IMR-90 (cell line): ENCODE results near the gene CROT.

Source experiments
- BHLHE40 ChIP-seq: fragments of 150-350 bp; IDR thresholded peaks from 2 replicates; pipeline ENCODE4 v1.6.1; 2016; ENCODE audit warnings: mild to moderate bottlenecking, low read depth, low read length
- CEBPB ChIP-seq: IDR thresholded peaks from 2 replicates; pipeline ENCODE4 v1.6.1; 2012; ENCODE audit warnings: low read depth, low read length, improper control_type of control experiment
- MAFK ChIP-seq: IDR thresholded peaks from 2 replicates; pipeline ENCODE4 v1.6.1; 2012; ENCODE audit warnings: low read depth, low read length, improper control_type of control experiment
- NFE2L2 ChIP-seq: fragments of 150-350 bp; IDR thresholded peaks from 2 replicates; pipeline ENCODE4 v1.6.1; 2016; ENCODE audit warnings: low read depth, mild to moderate bottlenecking, low read length
- POLR2A ChIP-seq: IDR thresholded peaks from 2 replicates; pipeline ENCODE4 v1.6.1; 2012; ENCODE audit warnings: mild to moderate bottlenecking, low read depth, low read length
- RAD21 ChIP-seq: IDR thresholded peaks from 2 replicates; pipeline ENCODE4 v1.6.1; 2012; ENCODE audit warnings: low read length, improper control_type of control experiment
- RFX5 ChIP-seq: IDR thresholded peaks from 2 replicates; pipeline ENCODE4 v1.8.0; 2012; ENCODE audit warnings: low read depth, mild to moderate bottlenecking, low read length, moderate library complexity
- SMC3 ChIP-seq: fragments of 150-350 bp; IDR thresholded peaks from 2 replicates; pipeline ENCODE4 v1.6.1; 2016; ENCODE audit warnings: low read depth, mild to moderate bottlenecking, antibody characterized with exemption, low read length, moderate library complexity
- TF ChIP-seq, protein P1 (sequence below): conservative IDR thresholded peaks from 2 replicates; pipeline ENCODE4 v1.5.1; 2012; ENCODE audit warnings: mild to moderate bottlenecking, low read depth, low read length, improper control_type of control experiment

DNA sequence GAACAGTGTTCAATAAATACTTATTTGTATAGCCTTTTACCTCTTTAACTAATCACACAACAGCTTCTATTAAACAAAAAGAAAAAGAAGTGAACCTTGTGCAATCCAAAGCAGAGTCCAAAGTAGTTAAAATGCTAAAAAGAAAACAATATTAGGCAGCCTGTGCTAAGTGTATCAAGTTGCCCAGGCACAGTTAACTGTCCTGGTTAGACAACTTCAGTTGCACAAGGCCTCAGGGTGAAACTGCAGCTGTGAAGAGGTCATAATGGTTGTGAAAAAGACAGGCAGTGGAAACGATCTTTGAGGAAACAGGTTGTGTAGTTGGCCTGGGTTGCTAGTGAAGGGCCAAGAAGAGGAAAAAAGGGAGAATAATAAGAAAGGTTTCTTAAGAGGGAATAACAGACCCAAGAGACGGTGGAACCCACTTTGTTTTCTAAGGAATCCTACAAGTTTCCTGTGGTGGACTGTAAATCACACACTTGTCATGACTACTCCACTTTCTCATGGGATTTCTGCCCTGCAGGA is 6.0 kb upstream of the CROT start:
- TF ChIP-seq, protein P1, sequence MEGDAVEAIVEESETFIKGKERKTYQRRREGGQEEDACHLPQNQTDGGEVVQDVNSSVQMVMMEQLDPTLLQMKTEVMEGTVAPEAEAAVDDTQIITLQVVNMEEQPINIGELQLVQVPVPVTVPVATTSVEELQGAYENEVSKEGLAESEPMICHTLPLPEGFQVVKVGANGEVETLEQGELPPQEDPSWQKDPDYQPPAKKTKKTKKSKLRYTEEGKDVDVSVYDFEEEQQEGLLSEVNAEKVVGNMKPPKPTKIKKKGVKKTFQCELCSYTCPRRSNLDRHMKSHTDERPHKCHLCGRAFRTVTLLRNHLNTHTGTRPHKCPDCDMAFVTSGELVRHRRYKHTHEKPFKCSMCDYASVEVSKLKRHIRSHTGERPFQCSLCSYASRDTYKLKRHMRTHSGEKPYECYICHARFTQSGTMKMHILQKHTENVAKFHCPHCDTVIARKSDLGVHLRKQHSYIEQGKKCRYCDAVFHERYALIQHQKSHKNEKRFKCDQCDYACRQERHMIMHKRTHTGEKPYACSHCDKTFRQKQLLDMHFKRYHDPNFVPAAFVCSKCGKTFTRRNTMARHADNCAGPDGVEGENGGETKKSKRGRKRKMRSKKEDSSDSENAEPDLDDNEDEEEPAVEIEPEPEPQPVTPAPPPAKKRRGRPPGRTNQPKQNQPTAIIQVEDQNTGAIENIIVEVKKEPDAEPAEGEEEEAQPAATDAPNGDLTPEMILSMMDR = no peak
- TF ChIP-seq BHLHE40 (no peak), MAFK (no peak), POLR2A (no peak), RFX5 (no peak), NFE2L2 (no peak), SMC3 (no peak), RAD21 (no peak), CEBPB (no peak)
